GM18951 (cell line): ENCODE measurements around the gene WNT7B.

ENCODE experiments used
- POLR2A ChIP-seq: IDR thresholded peaks from 4 replicates; pipeline ENCODE4 v1.6.1; 2011; ENCODE audit warnings: mild to moderate bottlenecking; ENCODE audit not compliant: insufficient read length, insufficient read depth; ENCODE audit errors: extremely low read depth
- in situ Hi-C: fragments of 300-500 bp; cut with MboI; formaldehyde crosslinking; loops from one replicate; pipeline ENCODE4 v1.12.0; 2022; ENCODE audit warnings: low sequenced_read_pairs, mixed read lengths, inconsistent platforms; ENCODE audit not compliant: unreplicated experiment

Gene WNT7B

DNA sequence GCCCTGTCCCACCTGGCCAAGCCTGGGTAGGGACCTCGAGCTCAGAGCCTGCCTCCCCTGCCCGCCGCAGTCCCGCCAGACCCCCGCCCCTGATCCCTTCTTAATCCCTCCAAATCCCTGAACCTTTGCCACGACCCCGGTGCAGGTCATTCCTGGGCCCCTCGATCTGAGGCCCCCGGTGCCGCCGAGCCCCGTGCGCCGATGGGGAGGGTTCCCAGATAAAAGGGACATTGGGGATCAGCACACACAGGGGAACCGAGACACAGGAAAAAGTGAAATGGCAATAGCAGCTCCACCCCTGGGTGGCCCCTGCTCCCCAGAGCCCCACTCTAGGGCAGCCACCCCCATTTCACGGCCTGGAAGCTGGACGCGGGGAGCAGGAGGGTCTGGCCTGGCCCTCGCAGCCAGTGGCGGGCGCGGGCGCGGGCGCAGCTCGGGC, 1.3 kb upstream of the WNT7B start:
- in situ Hi-C loops = no loop called here
- no peak for TF ChIP-seq POLR2A

DNA sequence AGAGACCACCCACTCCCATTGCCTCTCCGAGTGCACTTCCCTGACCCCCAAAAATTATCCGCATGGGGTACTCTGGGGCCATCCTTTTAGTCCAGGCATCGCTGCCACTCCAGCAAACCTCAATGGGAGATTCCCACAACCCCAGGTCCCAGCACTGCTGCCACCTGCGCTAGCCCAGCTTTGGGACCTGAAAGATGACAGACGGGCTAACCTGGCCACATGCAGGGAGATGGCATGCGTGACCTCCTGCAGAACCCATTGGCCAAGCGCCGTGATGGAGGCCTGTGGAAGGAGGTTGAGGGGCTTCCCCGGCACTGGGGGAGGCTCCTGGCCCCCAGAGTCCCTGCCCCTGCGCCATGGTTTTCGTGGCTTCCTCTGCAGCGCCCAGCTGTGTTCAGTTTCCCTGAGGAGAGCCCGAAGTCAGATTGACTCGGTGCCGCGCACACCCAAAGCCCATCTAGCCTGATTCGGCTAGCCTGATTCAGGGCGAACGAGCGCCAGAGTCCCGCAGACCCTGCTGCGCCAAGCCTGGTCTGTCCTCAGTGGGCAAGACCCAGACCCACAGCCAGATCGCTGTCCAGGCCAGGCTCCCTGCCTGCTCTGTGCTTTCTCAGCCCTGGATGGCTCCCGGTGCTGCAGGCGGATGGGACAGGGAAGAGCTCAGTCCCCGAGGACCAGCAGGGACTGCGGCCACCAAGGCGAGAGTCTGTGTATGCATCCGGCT, 751 bp upstream of the WNT7B start:
- no peak for TF ChIP-seq POLR2A
- in situ Hi-C loops = no loop called here

DNA sequence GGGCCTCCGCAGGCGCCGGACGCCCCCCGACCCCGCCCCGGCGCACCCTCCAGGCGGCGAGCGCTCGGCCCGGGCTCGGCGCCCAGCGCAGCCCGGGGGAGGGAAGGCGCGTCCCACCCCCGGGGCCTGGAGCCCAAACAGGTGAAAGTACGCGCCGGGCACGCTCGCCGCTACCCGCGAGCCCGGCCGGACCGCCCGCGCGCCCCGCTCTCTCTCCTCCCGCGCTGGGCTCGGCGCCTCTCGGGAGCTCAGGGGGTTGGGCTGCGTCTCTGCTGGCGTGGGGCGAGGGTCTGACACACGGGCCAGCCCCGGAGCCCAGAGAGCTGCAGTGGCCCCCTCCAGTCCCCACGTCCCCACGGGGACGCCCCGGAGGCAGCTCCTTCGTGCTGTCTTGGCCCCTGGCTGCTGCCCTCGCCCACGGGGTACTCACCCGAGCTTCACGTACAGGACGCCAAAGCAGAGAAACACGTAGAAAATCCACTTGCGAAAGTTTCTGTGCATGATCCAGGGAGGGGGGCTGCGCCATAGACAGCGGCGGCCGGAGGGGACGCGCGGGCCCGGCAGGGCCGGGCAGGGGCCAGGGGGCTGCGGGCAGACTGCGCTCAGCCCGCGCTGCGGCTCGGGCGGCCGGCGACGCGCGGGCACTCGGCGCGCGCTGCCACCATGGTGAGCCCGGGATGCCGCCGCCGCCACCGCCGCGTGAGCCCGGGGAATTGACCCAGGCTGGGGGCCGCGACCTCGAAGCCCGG, 534 bp downstream of the WNT7B start:
- TF ChIP-seq POLR2A = no peak
- in situ Hi-C loops = no loop called here

DNA sequence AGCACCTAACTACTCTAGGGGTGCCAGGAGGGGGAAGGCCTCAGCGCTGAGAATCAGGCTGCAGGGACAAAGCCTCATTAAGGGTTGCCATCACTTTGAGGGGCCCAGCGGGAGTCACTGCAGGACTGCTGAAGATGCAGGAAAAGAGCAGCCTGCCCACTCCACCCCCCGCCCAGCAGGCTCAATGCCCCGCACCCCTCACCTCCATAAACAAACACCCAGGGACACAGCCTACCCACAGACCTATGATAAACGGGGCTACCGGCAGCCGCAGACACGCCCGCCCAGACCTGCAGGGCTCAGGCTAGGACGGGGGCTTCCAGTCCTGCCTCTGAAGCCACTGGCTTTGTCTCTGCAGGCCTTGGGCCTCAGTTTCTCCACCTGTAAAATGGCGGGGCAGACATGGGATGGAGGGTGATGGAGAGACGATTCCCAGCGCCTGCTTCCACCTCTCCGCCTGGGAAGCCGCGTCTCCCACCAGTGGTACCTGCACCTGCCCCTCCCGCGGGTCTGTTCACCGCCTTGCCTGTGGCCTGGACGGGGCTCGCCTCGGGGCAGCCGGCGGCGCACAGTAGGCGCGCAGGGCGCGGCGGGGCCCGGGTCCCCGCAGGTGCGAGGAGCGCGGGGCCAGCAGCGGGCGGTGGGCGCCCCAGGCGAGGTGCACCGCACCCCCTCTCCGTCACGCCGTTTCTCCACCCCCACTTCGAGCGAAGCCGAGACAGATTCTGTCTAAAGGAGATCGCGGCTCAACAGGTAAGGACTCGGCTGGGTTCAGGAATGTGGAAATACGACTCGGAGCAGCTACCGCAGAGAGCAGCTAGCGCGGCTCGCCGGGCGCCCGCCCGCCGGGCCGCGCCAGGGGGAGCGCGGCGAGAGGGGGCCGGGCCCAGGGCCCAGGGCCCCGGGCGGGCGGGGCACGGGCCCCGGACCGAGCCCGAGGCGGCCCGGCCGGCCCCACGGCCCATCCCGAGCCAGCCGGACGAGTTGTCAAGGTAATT, 1.5 kb downstream of the WNT7B start:
- in situ Hi-C loops = no loop called here
- TF ChIP-seq POLR2A = no peak

DNA sequence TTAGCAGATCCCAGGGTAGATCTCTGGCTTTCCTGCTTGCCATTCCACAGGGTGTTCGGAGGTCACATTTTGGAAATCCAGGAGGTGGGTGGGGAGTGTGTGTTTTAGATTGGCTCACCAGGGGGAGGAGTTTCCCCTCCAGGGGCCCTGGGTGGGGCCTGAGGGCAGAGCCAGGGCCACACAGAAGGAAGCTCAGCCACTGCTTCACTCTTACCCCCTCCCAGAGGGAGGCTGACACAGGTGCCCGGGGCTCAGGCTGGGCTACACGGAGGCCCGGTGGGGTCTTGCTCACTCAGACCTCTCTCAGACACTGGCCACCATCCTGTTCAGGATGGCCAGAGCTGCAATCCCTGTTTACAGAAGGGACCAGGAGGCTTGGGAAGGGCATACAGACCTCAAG, 2.5 kb downstream of the WNT7B start:
- TF ChIP-seq POLR2A = no peak

DNA sequence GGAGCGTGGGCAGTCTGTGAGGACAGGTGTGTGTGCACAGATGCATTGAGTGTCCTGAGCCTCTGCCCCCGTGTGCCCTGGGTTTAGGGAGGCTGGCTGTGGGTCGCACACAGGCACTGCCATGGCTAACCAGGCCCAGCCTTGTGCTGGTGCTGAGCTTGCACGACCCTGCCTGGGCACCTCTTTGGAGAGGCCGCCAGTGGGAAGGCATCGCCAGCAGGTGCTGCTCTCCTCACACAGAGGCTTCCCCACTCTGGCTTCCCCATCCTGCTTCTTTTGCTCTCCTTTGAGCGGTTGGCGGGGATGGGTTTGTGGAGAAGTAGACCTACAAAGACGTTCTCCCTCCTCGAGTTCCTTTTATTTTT, 4.1 kb downstream of the WNT7B start:
- in situ Hi-C loops = no loop called here
- TF ChIP-seq POLR2A = no peak

More for the DNA sequence above, 2.5 kb downstream of the WNT7B start:
- in situ Hi-C loops = no loop called here

DNA sequence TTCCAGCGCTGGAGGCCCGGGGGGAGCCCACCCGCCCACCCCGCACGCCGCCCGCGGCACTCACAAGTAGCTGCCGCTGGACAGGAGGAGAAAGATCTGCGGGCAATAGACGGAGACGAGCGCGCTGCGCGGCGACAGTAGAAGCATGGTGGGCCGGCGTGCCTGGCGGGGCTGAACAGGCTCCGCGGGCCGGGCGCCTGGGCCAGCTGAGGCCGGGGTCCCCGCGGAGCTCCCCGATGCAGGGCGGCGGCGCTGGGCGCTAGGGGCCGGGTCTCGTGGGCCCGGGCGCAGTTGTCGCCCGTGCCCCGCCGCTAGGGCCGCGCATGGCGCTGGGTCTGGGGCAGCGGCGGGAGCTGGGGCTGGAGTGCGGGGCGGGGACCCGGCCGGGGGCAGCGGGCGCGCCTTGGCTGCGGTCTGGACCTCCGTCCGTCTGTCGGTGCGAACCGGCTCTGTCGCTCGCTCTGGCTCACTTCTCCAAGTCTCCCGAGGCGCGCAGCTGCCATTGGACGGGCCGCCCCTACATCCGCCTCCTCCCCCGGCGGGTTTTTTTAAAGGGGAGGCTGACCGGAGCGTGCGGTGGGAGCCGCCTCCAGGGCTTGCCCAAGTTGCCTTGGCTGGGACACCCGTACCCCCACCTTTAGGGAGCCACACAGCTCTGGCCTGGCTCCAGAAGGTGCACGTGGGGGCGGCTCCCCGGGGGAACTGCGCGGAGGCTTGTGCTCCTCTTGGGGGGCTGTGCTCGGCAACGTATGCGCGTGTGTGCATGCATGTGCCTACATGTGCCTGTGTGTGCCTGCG, 4.7 kb downstream of the WNT7B start:
- no peak for TF ChIP-seq POLR2A
- in situ Hi-C loops = no loop called here

DNA sequence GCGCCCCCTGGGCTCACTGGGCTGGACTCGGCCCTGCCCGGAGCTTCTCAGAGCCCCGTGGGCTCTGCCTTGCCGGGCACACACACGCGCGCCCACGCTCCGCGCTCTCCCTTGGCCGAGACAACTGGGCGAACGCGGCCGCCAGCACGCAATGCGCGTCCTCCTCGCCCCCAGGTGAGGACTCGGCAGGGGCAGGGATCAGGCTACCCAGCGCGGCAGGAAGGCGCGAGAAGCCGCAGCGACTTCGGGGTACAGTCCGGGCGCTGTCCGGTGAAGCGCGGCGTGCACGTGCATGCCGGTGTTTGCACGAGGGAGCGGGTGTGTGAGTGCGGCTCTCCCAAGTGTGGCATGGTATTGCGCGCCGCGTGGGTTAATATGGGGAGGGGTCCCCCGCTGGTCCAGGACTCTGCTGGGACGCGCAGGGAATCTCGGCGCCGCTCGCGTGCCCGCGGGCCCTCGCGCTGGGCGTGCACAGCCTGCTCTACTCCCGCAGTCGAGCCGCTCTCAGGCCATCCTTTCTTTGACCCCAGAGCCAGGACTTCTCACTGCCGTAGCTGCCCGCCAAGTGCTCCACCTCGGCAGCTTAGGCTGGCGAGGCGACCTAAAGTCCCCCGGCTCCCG, 5.4 kb downstream of the WNT7B start:
- TF ChIP-seq POLR2A = no peak
- in situ Hi-C loops = no loop called here

DNA sequence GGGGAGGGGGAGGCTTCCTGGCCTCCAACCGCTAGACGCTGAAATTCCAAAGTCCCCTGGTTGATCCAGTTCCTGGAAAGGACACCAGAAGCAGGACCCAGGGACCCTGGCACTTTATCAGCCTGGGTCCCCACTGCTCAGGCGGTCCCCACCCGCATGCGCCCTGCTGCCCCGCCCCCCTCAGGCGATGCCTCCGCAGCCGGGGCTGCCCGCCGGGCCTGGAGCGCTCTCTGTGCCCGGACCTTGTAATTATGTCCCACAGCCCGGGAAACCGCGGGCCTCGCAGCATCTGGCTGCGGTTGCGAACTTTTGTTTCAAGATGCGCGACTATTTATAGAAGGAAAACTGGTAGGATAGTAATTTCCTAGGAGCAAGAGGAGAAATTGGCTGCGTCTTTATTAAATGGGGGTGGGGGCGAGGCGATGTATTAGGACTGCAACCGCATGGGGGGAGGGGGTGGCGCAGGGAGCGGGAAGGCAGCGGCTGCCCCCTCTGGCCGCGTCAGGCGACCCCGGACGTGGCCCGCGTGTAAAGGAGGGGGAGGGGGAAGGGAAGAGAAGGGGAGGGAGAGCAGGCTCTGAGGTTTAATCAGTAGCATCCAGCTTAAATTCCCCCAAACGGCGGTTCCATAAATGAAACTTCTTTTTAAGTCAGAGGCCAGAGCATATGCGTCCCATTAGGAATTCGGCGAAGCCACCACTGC, 6.1 kb downstream of the WNT7B start:
- in situ Hi-C loops = no loop called here
- no peak for TF ChIP-seq POLR2A

DNA sequence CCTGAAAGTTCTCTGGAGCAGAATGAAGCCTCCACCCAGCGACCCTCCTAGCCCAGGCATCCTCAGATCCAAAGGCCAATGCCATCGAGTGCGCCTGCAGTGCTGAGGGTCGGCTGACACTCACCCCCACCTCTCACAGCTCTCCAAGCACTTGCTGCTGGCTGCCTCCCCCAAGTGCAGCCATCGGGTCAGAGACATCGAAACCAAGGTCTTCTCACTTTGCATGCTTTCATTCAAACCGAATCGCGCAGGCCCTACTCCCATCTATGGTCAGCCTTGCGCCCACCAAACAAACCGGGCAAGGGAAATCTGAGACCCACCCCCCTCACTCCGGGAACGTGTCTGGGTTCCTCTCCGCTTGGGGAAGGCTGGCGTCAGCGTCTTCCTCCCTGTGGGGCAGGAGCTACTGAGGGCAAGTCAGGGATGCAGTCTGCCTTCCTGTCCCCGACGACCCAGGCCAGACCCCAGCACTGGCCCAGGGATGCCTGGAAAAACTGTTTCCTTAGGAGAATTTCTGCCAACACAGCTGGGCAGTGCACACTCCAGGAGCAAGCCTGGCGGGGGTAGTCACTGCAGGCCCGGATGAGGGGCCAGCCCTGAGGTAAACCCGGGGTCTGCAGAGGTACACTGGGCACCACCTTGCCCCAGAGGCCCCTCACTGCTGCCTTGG, 7.0 kb downstream of the WNT7B start:
- TF ChIP-seq POLR2A = no peak
- in situ Hi-C loops = no loop called here

DNA sequence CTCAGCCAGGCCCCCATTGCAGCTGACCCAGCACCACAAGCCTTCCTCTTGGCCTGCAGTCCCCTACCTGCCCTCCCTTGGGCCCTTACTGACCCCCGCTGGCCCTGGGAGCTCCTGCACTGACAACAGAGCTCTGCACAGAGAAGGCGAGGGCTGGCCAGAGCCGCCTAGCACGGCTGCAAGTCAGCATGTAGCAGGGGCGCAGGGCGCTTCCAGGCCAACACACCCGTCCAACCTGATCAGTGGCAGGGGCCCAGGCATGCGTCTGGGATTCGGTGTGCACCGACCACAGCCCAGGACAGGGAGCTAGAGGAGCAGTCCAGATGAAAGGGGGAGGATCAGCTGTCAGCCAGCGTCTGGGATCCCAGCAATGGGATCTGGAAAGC, 7.6 kb downstream of the WNT7B start:
- in situ Hi-C loops = no loop called here
- TF ChIP-seq POLR2A = no peak
